Trophoblast cell (in vitro differentiated cells and primary cell): ENCODE data around the gene PLEKHJ1.
"Not testable (repeated sequence)": the region's sequence is repeated elsewhere in the genome, so short reads cannot be mapped to it uniquely, and the experiment has no call there.

Source experiments
- DNase-seq, 2 donors: peaks; one replicate each; pipeline ENCODE4 v3.0.0-alpha.2; 2016
- H2AFZ ChIP-seq: 2 replicates; pipeline ENCODE4 v1.6.1; 2013; ENCODE audit warnings: low read length, moderate library complexity, mild to moderate bottlenecking; ENCODE audit not compliant: insufficient read depth, poor library complexity
- H2AK5ac ChIP-seq: 2 replicates; pipeline ENCODE4 v1.6.1; 2013; ENCODE audit warnings: mild to moderate bottlenecking, low read length
- H2BK120ac ChIP-seq: 2 replicates; pipeline ENCODE4 v1.6.1; 2013; ENCODE audit warnings: low read length, mild to moderate bottlenecking, moderate library complexity; ENCODE audit not compliant: insufficient read depth, poor library complexity
- H2BK12ac ChIP-seq: 2 replicates; pipeline ENCODE4 v1.6.1; 2013; ENCODE audit warnings: mild to moderate bottlenecking, low read length, moderate library complexity
- H2BK5ac ChIP-seq: 2 replicates; pipeline ENCODE4 v1.6.1; 2013; ENCODE audit warnings: low read length, low read depth, moderate library complexity, mild to moderate bottlenecking; ENCODE audit not compliant: poor library complexity
- H3K14ac ChIP-seq: 2 replicates; pipeline ENCODE4 v1.6.1; 2013; ENCODE audit warnings: mild to moderate bottlenecking, low read length
- H3K18ac ChIP-seq: 2 replicates; pipeline ENCODE4 v1.6.1; 2013; ENCODE audit warnings: mild to moderate bottlenecking, low read length
- H3K23ac ChIP-seq: 2 replicates; pipeline ENCODE4 v1.6.1; 2013; ENCODE audit warnings: low read length
- H3K27ac ChIP-seq: 2 replicates; pipeline ENCODE4 v1.5.1; 2013; ENCODE audit warnings: low read depth, mild to moderate bottlenecking, inconsistent platforms, low read length, moderate library complexity
- H3K27me3 ChIP-seq: 2 replicates; pipeline ENCODE4 v1.6.1; 2013; ENCODE audit warnings: inconsistent platforms, mild to moderate bottlenecking, low read length, moderate library complexity; ENCODE audit not compliant: insufficient read depth
- H3K36me3 ChIP-seq, 2 experiments: 1 replicate in 1 of 2; 2 replicates in 1 of 2; pipeline ENCODE4 v1.6.1; 2013; ENCODE audit warnings: low read length in 2 of 2, mild to moderate bottlenecking in 2 of 2, moderate library complexity in 1 of 2; ENCODE audit not compliant: insufficient read depth in 2 of 2, control insufficient read depth in 1 of 2
- H3K4ac ChIP-seq: 2 replicates; pipeline ENCODE4 v1.6.1; 2013; ENCODE audit warnings: low read depth, mild to moderate bottlenecking, low read length, moderate library complexity
- H3K4me1 ChIP-seq, 2 experiments: 1 replicate in 1 of 2; 2 replicates in 1 of 2; pipeline ENCODE4 v1.6.1; 2013; ENCODE audit warnings: low read length in 2 of 2, mild to moderate bottlenecking in 2 of 2, moderate library complexity in 1 of 2; ENCODE audit not compliant: insufficient read depth in 2 of 2, control insufficient read depth in 1 of 2
- H3K4me2 ChIP-seq: 2 replicates; pipeline ENCODE4 v1.6.1; 2013; ENCODE audit warnings: inconsistent platforms, mild to moderate bottlenecking, low read length, moderate library complexity
- H3K4me3 ChIP-seq: 2 replicates; pipeline ENCODE4 v1.5.1; 2013; ENCODE audit warnings: mild to moderate bottlenecking, low read depth, low read length, inconsistent platforms
- H3K79me1 ChIP-seq: one replicate; pipeline ENCODE4 v1.6.1; 2013; ENCODE audit warnings: low read length
- H3K79me2 ChIP-seq: 2 replicates; pipeline ENCODE4 v1.6.1; 2013; ENCODE audit warnings: low read length, mild to moderate bottlenecking; ENCODE audit not compliant: control insufficient read depth, insufficient read depth, poor library complexity
- H3K9ac ChIP-seq: 2 replicates; pipeline ENCODE4 v1.6.1; 2013; ENCODE audit warnings: mild to moderate bottlenecking, low read length
- H3K9me3 ChIP-seq: 2 replicates; pipeline ENCODE4 v1.6.1; 2013; ENCODE audit warnings: low read depth, mild to moderate bottlenecking, control low read depth, inconsistent platforms, low read length; ENCODE audit not compliant: insufficient read depth
- H4K12ac ChIP-seq: 2 replicates; pipeline ENCODE4 v1.6.1; 2013; ENCODE audit warnings: low read depth, mild to moderate bottlenecking, low read length, moderate library complexity
- H4K8ac ChIP-seq: 2 replicates; pipeline ENCODE4 v1.6.1; 2013; ENCODE audit warnings: low read depth, mild to moderate bottlenecking, low read length, moderate library complexity
- H4K91ac ChIP-seq: one replicate; pipeline ENCODE4 v1.6.1; 2013; ENCODE audit warnings: low read depth, mild to moderate bottlenecking, low read length, moderate library complexity
- WGBS: extraction: QIAGEN DNeasy Blood & Tissue Kit; methylation state at CpG from one replicate; pipeline ENCODE4 v1.1.7; 2013; ENCODE audit warnings: missing lambda C conversion rate; ENCODE audit not compliant: insufficient read length, insufficient coverage; ENCODE audit errors: extremely low coverage; 5-methylcytosine and 5-hydroxymethylcytosine counted together

The PLEKHJ1 gene

GRCh38 chr19:2202366-2202765 is 33.8 kb downstream of the PLEKHJ1 start:
- no peak overlapping the region for H3K9ac ChIP-seq
- no peaks in the 10 kb centered on the region for H3K79me2 ChIP-seq
- H3K9me3 ChIP-seq = peaks cover 14% of the 10 kb centered on the region
- H3K18ac ChIP-seq = no peak overlapping the region
- H3K4me3 ChIP-seq = no peak overlapping the region
- no peak overlapping the region for H2BK120ac ChIP-seq
- H2AFZ ChIP-seq = no peak overlapping the region
- no peak overlapping the region for H4K12ac ChIP-seq
- H3K36me3 ChIP-seq = peaks cover 37 to 43% of the 10 kb centered on the region in 2 experiments
- H3K27ac ChIP-seq = no peak overlapping the region
- H3K23ac ChIP-seq = no peak overlapping the region
- H3K4me2 ChIP-seq = no peak overlapping the region
- H3K4me1 ChIP-seq = no peaks in the 10 kb centered on the region
- no peak overlapping the region for H4K8ac ChIP-seq
- H3K79me1 ChIP-seq = no peaks in the 10 kb centered on the region
- no peak overlapping the region for H2BK12ac ChIP-seq
- no CpG with 5 or more reads among the region's 15 CpGs for WGBS
- H3K27me3 ChIP-seq = no peaks in the 10 kb centered on the region
- H2BK5ac ChIP-seq = no peak overlapping the region
- no peak for DNase-seq
- H4K91ac ChIP-seq = no peak overlapping the region
- no peak overlapping the region for H3K4ac ChIP-seq
- H3K14ac ChIP-seq = no peak overlapping the region
- no peak overlapping the region for H2AK5ac ChIP-seq

- Histone ChIP-seq H2BK12ac (no peak overlapping the region), H3K79me2 (no peaks in the 10 kb centered on the region), H4K8ac (no peak overlapping the region), H3K36me3 (peaks cover 35 to 44% of the 10 kb centered on the region in 2 experiments), H3K4me2 (no peak overlapping the region), H3K4me3 (no peak overlapping the region), H2AK5ac (no peak overlapping the region), H3K79me1 (no peaks in the 10 kb centered on the region), H2BK5ac (no peak overlapping the region), H3K9me3 (peaks cover 12% of the 10 kb centered on the region), H4K91ac (no peak overlapping the region), H4K12ac (no peak overlapping the region), H3K4me1 (no peaks in the 10 kb centered on the region), H2BK120ac (no peak overlapping the region), H3K9ac (no peak overlapping the region), H3K23ac (no peak overlapping the region), H3K27ac (no peak overlapping the region), H3K18ac (peak overlapping the region; percentile 27), H3K14ac (no peak overlapping the region), H3K4ac (no peak overlapping the region), H2AFZ (no peak overlapping the region), H3K27me3 (no peaks in the 10 kb centered on the region)
- no CpG with 5 or more reads among the region's 21 CpGs for WGBS
- no peak for DNase-seq
Observed at GRCh38 chr19:2201473-2202148, 34.5 kb downstream of the PLEKHJ1 start.

- H3K9ac ChIP-seq, H3K23ac ChIP-seq, H4K8ac ChIP-seq, H4K91ac ChIP-seq, H3K4me1 ChIP-seq, H4K12ac ChIP-seq, H3K4me3 ChIP-seq, DNase-seq, H2BK5ac ChIP-seq, H2AFZ ChIP-seq, H2BK120ac ChIP-seq, H3K79me1 ChIP-seq, H2BK12ac ChIP-seq, H3K4me2 ChIP-seq, H2AK5ac ChIP-seq, H3K27me3 ChIP-seq, H3K79me2 ChIP-seq, H3K4ac ChIP-seq, H3K27ac ChIP-seq, H3K18ac ChIP-seq, H3K14ac ChIP-seq: not testable (repeated sequence)
- Histone ChIP-seq H3K9me3 (peaks cover 12% of the 10 kb centered on the region), H3K36me3 (peaks cover 40 to 49% of the 10 kb centered on the region in 2 experiments)
- WGBS = over 99% methylated on average over 48 of the region's 50 CpGs
Observed at GRCh38 chr19:2200624-2201294, 35.4 kb downstream of the PLEKHJ1 start.

- Histone ChIP-seq H3K4me3 (no peak overlapping the region), H2BK5ac (no peak overlapping the region), H4K8ac (no peak overlapping the region), H3K14ac (no peak overlapping the region), H3K79me2 (no peaks in the 10 kb centered on the region), H3K27ac (no peak overlapping the region), H2BK120ac (no peak overlapping the region), H3K18ac (no peak overlapping the region), H3K4me2 (no peak overlapping the region), H3K36me3 (peaks cover 48 to 56% of the 10 kb centered on the region in 2 experiments), H2AFZ (no peak overlapping the region), H3K9ac (no peak overlapping the region), H4K91ac (no peak overlapping the region), H2BK12ac (no peak overlapping the region), H3K27me3 (no peaks in the 10 kb centered on the region), H3K23ac (no peak overlapping the region), H2AK5ac (no peak overlapping the region), H3K79me1 (no peaks in the 10 kb centered on the region), H3K9me3 (peaks cover 12% of the 10 kb centered on the region), H3K4ac (no peak overlapping the region), H4K12ac (no peak overlapping the region), H3K4me1 (no peaks in the 10 kb centered on the region)
- DNase-seq = no peak
- WGBS = no CpG with 5 or more reads among the region's 37 CpGs
Observed at GRCh38 chr19:2199861-2200623, 36.1 kb downstream of the PLEKHJ1 start.
